Muscle of arm (tissue), 12 donors: ENCODE data around the gene P2RY2. TPM values are rescaled to one million over a fixed set of nuclear protein-coding genes. Genes with fewer than 3 reads are reported as not detected.
"Not testable (repeated sequence)": the region's sequence is repeated elsewhere in the genome, so short reads cannot be mapped to it uniquely, and the experiment has no call there.

Source experiments
- DNase-seq: peaks from one replicate; pipeline ENCODE4 v3.0.0-alpha.2; 2013
- polyA plus RNA-seq, 12 donors: library from polyadenylated mRNA; unstranded; fragments of 120-200 nt; gene quantifications; one replicate each; pipeline ENCODE4 v1.2.1, GENCODE V29; 2013; ENCODE audit not compliant: insufficient read length in 12 of 12

P2RY2 gene
- polyA plus RNA-seq, 12 donors = 0.52 to 4.1 (median 2.0) TPM; not detected in 2

GRCh38 chr11:73186886-73187285 lies 31.2 kb upstream of the P2RY2 start:
- DNase-seq = no peak

- no peak for DNase-seq
These were observed 30.2 kb upstream of the P2RY2 start for GRCh38 chr11:73187854-73188253.

GRCh38 chr11:73188301-73188700 lies 29.8 kb upstream of the P2RY2 start:
- no peak for DNase-seq

GRCh38 chr11:73189315-73189714 lies 28.8 kb upstream of the P2RY2 start:
- no peak for DNase-seq

DNA sequence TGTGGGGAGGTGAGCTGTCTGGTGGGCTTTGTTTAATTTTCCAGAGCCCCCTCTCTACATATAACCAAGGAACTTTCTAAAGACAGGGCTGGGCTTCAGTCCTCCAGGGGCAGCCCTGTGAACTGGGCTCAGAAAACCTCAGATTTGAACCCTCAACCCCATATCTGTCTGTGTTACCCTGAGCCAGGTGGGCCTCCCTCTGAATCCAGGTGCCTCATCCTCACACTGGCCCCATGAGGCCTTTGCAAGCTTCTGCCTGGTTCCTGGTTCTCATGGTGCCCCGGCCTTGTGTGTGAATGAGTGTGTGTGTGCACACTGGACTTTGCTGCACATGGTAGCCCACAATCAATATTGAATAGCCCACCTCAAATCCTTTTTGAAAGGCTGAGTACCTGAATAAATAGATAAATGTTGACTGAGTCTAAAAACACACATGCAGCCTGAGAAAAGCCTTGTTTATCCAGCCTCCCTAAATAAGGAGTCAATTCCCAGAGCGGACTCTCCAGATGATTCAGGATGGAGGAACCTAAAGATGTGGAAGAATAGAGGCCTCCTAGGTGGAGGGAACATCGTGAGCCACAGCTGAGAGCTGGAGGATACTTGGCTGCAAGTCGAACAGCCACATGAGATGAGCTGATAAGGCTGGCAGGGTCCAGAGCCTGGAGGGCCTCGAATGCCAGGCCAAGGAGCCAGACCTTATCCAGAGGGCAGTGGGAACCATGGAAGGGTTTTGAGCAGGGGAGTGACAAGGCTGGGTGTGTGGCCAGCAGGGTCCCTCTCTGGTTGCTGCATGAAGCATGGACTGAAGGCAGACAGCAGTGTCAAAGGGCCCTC lies 28.1 kb upstream of the P2RY2 start:
- no peak for DNase-seq

DNA sequence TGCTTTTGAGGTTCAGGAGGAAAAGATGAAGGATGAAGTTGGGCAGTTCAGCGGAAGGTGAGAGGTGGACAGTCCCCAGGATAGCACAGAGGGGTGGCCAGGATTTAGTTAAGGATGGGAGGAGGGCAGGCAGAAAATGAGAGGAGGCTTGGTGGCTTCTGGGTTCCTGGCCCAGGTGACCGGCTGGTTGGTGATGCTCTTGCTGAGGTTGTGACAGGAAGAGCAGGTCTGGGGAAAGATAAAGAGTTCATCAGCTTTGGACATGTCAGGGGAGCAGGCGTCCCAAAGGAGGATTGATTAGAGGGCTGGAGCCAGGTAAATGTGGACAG lies 27.6 kb upstream of the P2RY2 start:
- DNase-seq = no peak

DNA sequence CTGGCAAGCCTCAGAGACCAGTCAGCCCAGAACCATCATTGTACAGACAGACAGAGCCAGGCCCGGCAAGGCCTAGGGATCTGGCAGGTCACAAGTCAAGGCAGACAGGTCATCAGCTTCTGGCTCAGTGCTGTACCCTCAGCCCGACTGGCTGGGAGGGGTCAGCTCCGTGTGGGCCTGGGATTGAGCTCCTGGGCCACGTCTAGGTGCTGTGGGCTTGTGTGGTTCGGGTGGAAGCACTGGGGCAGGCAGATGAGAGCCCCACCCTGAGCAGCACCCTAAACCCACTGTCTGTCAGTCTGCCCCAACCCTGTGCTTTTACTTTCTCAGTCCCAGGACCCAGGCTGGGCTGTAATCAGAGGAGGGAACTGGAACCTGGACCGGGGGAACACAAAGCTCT lies 26.9 kb upstream of the P2RY2 start:
- DNase-seq = no peak

- no peak for DNase-seq
These were observed 25.8 kb upstream of the P2RY2 start for GRCh38 chr11:73192272-73192671.

DNA sequence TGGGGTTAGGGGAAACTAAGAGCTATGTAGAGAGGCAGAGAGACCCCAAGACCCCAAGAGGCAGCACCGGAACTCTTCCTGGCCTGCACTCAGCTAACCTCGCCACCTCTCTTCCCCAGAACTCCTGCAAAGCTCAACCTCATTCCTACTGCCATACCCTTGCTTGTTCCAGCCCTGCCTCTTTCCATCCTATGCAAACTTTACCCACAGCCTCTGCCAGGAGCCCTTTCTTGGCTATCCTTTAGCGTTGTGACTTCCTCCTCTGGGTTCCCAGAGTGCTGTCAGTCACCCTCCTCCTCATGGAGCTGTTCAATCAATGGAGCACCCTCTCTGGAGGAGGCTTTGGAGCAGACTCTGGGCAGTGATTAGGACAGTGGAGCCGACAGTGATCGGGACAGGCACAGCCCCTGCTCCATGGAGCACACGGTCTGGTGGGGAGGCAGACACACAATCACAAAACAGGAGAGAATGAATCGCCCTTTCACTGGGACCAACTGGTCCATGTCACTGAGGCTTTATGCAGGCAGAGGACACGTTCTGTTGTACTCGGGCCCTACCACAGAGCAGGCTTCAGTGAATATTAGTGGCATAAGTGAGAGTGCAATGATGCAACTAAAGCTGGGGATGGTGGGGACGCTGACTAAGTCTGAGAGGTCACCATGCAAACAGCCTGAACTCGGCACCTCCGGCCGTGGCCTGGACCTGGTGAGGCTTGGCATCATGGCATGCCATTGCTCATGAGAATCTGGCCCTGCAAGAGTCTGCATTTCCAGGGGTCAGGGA lies 24.6 kb upstream of the P2RY2 start:
- no peak for DNase-seq

- DNase-seq = no peak
These were observed 24.0 kb upstream of the P2RY2 start for GRCh38 chr11:73194034-73194507.

GRCh38 chr11:73194593-73194992 lies 23.5 kb upstream of the P2RY2 start:
- no peak for DNase-seq

GRCh38 chr11:73195191-73196007 lies 22.7 kb upstream of the P2RY2 start:
- DNase-seq = no peak

- DNase-seq = no peak
These were observed 21.5 kb upstream of the P2RY2 start for GRCh38 chr11:73196576-73196975.

- no peak for DNase-seq
These were observed 20.7 kb upstream of the P2RY2 start for GRCh38 chr11:73197348-73197747.

DNA sequence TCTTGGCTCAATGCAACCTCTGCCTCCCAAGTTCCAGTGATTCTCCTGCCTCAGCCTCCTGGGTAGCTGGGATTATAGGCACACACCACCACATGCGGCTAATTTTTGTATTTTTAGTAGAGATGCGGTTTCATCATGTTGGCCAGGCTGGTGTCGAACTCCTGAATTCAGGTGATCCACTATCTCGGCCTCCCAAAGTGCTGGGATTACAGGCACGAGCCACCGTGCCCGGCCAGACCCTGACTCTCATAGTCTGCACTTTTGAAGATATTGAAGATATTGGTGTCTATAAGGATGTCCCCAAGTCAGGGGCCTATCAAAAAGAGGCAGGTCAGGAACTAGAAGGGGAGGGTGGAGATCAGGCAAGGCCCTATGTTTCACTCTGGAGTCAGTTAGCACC lies 20.3 kb upstream of the P2RY2 start:
- DNase-seq = not testable (repeated sequence)

- DNase-seq = no peak
These were observed 19.4 kb upstream of the P2RY2 start for GRCh38 chr11:73198677-73199076.

- no peak for DNase-seq
These were observed 18.6 kb upstream of the P2RY2 start for GRCh38 chr11:73199446-73199845.

DNA sequence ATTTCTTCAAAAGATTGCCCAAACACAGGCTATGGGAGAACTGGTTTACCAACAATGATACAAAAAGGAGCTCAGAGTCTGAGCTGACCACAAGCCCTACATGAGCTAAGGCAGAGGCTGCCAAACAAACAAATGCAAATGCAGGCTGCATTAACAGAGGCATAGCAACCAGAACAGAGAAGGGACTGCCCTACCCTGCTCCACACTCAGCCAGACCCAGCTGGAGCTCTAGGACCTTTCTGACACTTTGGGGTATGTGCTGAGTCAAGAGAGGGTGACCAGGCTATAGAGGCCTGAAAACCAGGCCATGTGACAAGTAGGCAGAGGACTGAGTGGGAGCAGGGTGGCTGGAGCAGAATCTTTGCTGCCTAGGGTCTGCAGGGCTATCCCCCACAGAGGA lies 17.8 kb upstream of the P2RY2 start:
- DNase-seq = no peak

- DNase-seq = no peak
These were observed 16.8 kb upstream of the P2RY2 start for GRCh38 chr11:73201249-73201648.

DNA sequence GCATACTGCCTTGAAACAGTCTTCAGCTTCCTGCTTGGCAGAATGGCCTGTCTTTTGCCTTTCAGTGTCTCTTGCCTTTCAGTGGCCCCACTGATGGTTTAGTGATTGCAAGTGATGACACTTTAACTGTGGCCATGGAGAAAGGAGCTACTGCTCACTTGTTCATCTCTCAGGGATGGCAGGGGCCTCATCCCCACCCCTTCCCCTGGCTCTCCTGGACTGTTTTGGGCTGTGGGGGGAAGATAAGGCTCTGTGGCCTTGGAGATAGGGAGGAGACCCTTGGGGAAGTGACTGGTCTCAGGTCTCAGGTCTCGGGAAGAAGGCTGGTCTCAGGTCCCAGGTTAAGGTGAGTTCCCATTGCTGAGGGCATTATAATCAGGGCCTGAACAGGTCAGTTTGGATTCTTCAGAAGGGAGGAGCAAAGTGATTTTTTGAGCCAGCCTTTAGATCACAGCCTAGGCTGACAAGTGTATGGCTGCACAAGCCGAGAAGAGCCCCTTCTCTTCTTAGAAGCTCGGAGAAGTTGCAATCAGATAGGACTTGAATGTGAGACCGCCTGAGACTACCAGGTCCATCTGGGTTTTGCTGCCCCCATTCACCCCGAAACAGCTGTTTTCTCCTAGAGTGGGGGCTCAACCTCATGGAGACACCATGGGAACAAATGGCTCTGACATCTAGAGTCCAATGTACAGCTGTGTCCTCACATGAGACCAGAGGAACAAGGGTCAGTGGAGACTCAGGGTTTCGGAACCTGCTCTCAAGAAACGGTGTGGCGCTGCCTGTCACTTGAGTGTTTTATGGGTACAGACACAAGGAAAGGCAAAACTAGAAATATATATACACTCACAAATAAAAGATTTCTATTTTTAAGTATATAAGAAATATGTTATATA lies 15.9 kb upstream of the P2RY2 start:
- DNase-seq = no peak

DNA sequence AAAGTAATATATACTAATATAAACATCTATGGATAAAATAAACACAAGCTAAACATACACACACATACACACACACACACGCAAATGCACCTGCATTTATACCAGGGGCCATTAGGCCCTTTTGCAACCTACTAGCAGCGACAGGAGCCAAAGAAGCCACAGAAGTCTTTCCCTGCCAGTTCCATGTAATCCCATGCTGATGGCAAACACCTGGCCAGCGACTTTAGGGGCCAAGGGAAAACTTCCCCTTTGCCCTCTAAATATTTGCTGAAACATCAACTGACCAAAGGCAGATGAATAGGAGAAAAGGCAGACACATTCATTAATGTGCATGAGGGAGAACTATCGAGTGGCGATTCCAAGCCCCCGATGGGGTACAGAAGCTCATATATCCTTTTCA lies 14.8 kb upstream of the P2RY2 start:
- no peak for DNase-seq
